GM21528 (cell line): ENCODE results near the gene SS18L1.
"Not testable (repeated sequence)": the region's sequence is repeated elsewhere in the genome, so short reads cannot be mapped to it uniquely, and the experiment has no call there.

ENCODE experiments used
- ATAC-seq: cut with Tn5 transposase; IDR thresholded peaks from one replicate; pipeline ENCODE4 v1.9.1; 2021; ENCODE audit warnings: mild to moderate bottlenecking, moderate library complexity; ENCODE audit not compliant: unreplicated experiment, low FRiP score

The SS18L1 gene

DNA sequence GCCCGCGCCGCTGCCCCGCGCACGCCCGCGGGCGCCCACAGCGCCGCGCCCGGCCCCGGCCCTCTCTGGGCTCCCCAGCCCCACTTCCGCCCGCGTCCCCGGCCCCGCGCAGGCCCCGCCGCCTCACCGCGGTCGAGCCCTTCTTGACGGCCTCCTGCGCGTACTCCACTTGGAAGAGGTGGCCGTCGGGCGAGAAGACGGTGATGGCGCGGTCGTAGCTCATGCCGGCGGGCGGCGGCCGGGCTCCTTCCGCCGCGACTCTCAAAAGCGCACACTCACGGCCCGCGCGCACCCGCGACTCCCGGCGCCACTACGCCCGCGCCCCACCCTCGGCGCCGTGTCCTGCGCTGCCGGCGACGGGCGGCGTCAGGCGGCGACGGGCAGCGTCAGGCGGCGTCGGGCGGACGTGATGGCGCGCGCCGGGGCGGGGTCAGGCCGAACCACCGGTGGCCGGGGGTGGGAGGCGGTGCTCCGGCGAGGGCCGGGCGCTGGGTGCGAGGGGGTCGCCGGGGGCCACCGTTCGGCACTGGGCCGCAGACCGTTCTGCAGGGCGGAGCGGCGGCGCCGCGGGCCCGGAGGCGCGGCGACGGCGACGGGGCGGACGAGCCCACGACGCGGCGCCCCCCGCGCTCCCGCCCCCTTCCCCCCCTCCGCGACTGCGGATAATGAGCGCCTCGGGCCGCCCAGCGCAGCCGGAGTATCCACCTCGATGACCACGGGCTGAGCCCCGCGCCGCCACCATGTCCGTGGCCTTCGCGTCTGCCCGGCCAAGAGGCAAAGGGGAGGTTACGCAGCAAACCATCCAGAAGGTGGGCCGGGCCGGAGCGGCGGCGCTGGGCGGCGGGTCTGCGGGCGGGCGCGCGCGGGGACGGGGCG lies at the start of gene SS18L1, which contains the start of gene PSMA7:
Gene SS18L1 (plus strand): TSS at position 689 of the 876 bp plus-strand sequence. CDS start 52 bp downstream, at position 741.
Gene PSMA7 (minus strand): TSS at position 314 of the 876 bp plus-strand sequence. CDS start 91 bp downstream, at position 223.
- ATAC-seq = peak; percentile 70

GRCh38 chr20:62096421-62097380 lies 46.9 kb upstream of the SS18L1 start:
- ATAC-seq = no peak

GRCh38 chr20:62097881-62098407 lies 45.6 kb upstream of the SS18L1 start:
- ATAC-seq = no peak

GRCh38 chr20:62101078-62101477 lies 42.5 kb upstream of the SS18L1 start:
- no peak for ATAC-seq

DNA sequence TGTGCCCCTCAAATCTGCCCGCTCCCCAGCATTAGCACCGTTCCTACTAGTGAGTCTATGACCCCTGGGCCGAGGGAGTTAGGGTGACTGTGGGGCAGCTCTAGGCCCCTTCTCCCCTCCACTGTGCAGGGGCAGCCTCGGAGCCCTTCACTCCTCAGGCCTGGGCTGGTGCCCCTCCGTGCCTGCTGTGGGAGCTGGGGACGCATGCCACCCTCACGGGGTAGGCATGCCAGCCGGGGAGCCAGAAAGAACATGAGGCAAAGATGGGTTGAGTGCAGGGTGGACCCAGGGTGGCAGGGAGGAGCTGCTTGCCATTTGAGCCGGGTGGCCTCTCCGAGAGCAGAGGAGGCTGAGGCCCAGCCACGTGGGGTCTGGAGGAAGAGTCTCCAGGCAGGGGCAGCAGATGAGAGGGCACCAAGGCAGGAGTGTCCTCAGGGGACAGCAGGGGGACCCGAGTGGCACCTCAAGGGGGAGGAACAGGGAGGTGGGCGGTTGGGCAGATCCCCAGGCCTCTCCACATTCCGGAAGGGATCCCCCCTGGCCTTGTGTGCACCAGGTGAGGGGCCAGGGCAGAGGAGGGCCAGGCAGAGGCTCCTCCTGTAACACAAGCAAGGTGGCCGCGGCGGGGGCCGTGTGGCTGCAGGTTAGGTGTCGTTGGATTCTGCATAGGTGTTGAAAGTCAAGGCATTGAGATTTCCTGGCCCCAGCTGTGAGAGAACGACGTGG lies 39.9 kb upstream of the SS18L1 start:
- ATAC-seq = no peak

DNA sequence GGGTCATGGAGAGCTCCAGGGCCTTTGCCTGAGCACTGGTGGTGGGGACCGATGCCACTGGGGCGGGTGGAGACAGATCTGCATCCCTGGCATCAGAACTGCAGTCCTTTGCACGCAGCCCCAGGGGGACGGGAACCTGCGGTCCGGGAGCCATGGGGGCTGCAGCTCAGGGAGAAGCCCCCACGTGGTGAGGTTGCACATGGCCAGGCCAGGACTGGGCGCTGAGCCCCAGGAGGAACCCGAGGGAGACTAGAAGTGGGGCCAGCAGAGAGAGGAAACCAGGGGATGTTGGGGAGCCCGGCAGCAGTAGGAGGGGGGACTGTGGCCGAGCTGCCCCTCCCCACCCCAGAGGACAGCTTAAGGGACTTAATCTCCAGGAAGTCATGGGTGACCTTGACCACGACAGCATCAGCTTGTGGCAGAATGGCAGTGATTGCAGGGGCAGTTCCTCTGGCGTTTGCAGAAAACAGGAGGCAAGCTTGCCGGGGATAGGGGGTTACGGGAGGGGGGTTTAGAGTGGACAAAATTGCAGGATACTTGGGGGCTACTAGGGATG lies 39.3 kb upstream of the SS18L1 start:
- ATAC-seq = no peak

DNA sequence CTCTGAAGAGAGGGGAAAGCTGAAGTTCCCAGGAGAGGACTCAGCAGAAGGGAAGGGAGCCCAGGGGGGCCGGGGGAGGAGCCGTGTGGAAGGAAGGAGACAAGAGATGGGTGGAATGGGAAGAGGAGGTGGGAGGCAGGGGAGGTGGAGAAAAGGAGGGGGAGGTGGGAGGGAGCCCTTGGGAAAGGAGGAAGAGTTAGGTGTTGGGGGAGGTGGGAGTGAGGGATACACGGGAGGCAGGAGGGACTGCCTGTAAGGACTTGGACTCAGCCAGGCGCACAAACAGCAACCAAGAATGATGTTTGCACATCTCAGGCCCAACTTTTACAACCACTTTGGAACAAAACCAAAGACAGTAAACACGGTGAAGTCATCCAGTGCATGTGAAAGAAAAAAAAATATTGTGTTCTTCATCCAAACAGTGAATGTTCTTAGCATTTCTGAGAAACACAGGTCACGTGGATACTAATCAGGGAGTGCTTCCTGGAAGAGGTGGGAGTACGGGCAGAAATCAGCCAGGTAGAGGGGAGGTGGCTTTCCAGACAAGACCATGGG lies 38.7 kb upstream of the SS18L1 start:
- no peak for ATAC-seq

DNA sequence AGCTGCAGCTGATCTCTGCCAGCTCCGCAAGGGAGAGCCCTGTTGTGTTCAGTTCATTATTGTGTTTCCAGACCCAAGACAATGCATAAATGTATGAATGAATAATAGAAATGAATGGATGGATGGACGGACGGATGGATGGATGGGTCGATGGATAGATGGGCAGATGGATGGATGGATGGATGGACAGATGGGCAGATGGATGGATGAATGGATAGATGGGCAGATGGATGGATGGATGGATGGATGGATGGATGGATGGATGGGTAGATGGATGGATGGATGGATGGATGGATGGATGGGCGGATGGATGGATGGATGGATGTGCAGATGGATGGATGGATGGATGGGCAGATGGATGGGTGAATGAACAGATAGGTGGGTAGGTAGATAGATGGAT lies 38.0 kb upstream of the SS18L1 start:
- ATAC-seq = no peak

GRCh38 chr20:62111148-62111547 lies 32.4 kb upstream of the SS18L1 start:
- ATAC-seq = no peak

- ATAC-seq = no peak
Observed at GRCh38 chr20:62112368-62112767, 31.2 kb upstream of the SS18L1 start.

- ATAC-seq = no peak
Observed at GRCh38 chr20:62114894-62115293, 28.7 kb upstream of the SS18L1 start.

- ATAC-seq = not testable (repeated sequence)
Observed at GRCh38 chr20:62115800-62116407, 27.7 kb upstream of the SS18L1 start.

- no peak for ATAC-seq
Observed at GRCh38 chr20:62116558-62117361, 26.8 kb upstream of the SS18L1 start.

- ATAC-seq = no peak
Observed at GRCh38 chr20:62117362-62117646, 26.3 kb upstream of the SS18L1 start.

DNA sequence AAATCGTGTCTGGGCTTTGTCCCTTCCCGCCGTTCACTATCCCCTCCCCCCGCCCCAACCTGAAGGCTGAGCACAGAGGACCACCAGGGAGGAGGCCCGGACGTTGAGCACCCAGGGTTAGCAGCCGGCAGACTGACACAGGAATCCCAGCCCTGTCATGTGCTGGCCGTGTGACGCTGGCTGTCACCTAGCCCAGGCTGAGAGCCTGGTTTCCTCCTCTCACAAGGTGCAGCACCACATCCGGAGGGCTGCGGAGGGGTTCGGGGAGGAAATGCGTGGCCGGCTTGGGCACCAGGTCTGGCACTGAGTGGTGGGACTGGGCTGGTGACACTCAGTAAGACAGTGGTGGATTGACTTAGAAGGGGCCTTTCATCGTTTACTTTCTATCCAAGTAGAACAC lies 25.9 kb upstream of the SS18L1 start:
- ATAC-seq = no peak

DNA sequence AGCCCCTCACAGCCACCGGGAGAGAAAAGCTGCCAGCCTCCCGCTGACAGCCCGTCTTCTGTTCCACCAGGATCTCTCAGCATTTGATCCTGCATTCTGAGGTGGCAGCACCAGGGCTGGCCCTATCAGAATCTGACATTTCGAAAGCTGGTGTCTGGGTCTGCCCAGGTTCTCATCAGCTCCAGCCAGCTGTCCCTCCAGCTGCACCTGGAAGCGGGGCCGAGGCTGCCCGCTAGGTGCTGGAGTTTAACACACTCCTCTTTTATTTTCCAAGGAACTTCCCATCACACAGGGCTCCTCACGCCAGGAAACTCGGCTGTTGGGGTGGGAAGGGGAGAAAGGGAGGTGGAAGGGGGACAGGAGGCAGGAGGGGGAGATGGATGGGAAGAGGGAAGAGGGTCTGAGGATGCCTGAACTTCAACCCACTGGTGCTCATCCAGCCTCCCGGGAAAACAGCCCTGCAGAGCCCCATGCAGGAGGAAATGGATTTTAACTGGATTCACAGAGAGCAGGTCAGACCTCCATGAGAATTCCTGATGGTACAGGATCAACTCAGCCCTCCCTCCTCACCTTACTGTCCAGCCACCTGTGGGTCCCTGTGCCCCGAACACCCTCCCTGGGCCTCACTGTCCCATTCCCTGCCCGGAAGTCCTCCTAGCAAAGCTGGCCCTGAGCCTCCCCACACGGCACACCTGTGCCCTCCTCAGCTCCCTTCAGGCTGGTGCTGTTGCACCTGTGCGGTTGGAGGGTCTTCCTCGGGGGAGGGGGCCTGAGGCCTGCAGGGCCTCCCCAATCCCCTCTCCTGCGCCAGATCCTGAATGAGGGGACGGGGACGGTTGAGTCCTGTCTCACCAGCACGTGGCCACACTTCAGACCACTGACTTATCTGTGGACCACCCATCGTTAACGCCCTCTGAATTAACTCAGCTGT lies 25.2 kb upstream of the SS18L1 start:
- no peak for ATAC-seq

DNA sequence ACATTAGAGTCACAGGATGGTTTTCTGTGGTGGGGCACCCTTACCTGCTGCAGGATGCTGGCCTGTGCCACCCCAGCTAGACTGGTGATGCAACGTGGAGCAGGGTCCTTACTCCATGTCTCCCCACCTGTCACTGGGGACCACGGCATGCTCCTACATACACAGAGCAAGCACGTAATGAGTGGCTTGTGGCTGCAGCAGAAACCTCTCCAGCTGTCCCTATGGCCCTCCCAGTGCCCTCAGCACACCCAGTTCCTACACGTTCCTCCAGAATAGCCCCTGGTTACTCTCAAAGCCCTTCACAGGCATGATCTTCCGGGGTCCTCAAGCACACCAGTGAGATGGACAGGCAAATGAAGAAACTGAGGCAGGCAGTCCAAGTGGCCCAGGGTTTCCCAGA lies 24.5 kb upstream of the SS18L1 start:
- no peak for ATAC-seq
